ENCODE data around the gene ITPR1.

- TF ChIP-seq CTCF (IDR thresholded peaks at IDR 0.05) (no peak), REST (IDR thresholded peaks at IDR 0.05; ENCODE audit: insufficient read depth in 1 of 2, low read depth in 2 of 2, low read length in 1 of 2) (no peak), TCF7L2 (IDR thresholded peaks at IDR 0.05; ENCODE audit: low read depth, low read length) (no peak), POLR2AphosphoS5 (IDR thresholded peaks at IDR 0.05; ENCODE audit: low read depth, low read length) (no peak)
These were observed 134.7 kb downstream of the ITPR1 start for GRCh38 chr3:4627651-4628375.

Measured in Panc1 (cell line).